Smooth muscle cell (in vitro differentiated cells): ENCODE data around the gene P2RY12. TPM values are rescaled to one million over a fixed set of nuclear protein-coding genes. Genes with fewer than 3 reads are reported as not detected.
A peak's percentile ranks its signal among the peaks of the same experiment; 100 is the strongest.

Experiments used
- DNase-seq: peaks from one replicate; lab custom pipeline; 2025; ENCODE audit not compliant: unreplicated experiment; lab: John Stamatoyannopoulos, UW
- H2AFZ ChIP-seq: fragments of 200-600 bp; sonication (generic); 2 replicates; pipeline ENCODE4 v1.6.0; 2016; ENCODE audit warnings: antibody characterized with exemption, low read depth, mild to moderate bottlenecking
- H3F3A ChIP-seq: fragments of 200-600 bp; sonication (generic); 2 replicates; pipeline ENCODE4 v1.6.0; 2017; ENCODE audit warnings: antibody characterized with exemption, low read depth
- H3K27ac ChIP-seq: fragments of 200-600 bp; sonication (generic); 2 replicates; pipeline ENCODE4 v1.5.1; 2016; ENCODE audit warnings: low read depth, mild to moderate bottlenecking
- H3K27me3 ChIP-seq: fragments of 200-600 bp; sonication (generic); 2 replicates; pipeline ENCODE4 v1.6.1; 2016; ENCODE audit warnings: low read depth, mild to moderate bottlenecking
- H3K36me3 ChIP-seq: fragments of 200-600 bp; sonication (generic); 2 replicates; pipeline ENCODE4 v1.5.1; 2016; ENCODE audit warnings: low read depth
- H3K4me1 ChIP-seq: fragments of 200-600 bp; sonication (generic); 2 replicates; pipeline ENCODE4 v1.5.1; 2016; ENCODE audit warnings: low read depth
- H3K4me2 ChIP-seq: fragments of 200-600 bp; sonication (generic); 2 replicates; pipeline ENCODE4 v1.6.0; 2016; ENCODE audit warnings: mild to moderate bottlenecking
- H3K4me3 ChIP-seq: fragments of 200-600 bp; sonication (generic); 2 replicates; pipeline ENCODE4 v1.5.1; 2016; ENCODE audit warnings: mild to moderate bottlenecking
- H3K79me2 ChIP-seq: fragments of 200-600 bp; sonication (generic); 2 replicates; pipeline ENCODE4 v1.6.0; 2016; ENCODE audit warnings: low read depth, mild to moderate bottlenecking
- H3K9ac ChIP-seq: fragments of 200-600 bp; sonication (generic); 2 replicates; pipeline ENCODE4 v1.6.0; 2016; ENCODE audit warnings: low read depth
- H3K9me3 ChIP-seq: fragments of 200-600 bp; sonication (generic); replicated peaks from 2 replicates; pipeline ENCODE4 v1.5.1; 2016; ENCODE audit warnings: low read depth
- H4K20me1 ChIP-seq: fragments of 200-600 bp; sonication (generic); 2 replicates; pipeline ENCODE4 v1.6.0; 2016; ENCODE audit warnings: low read depth
- WGBS: methylation state at CpG from one replicate; pipeline ENCODE4 v1.1.7; 2016; ENCODE audit warnings: low lambda C conversion rate; 5-methylcytosine and 5-hydroxymethylcytosine counted together
- polyA plus RNA-seq: library from polyadenylated mRNA; unstranded; fragments of >200 nt; fragmentation: Nextera tagmentation; extraction: Ambion mirVana; gene quantifications from 2 replicates; pipeline ENCODE4 v1.2.1, GENCODE V29; 2016
- total RNA-seq: library from RNA; depleted of rRNA; stranded (reverse); fragments of >200 nt; gene quantifications from 2 replicates; pipeline ENCODE4 v1.2.3, GENCODE V29; 2014
- TF ChIP-seq, protein P1 (sequence below): fragments of 200-600 bp; sonication (generic); IDR thresholded peaks from 2 replicates; pipeline ENCODE4 v1.5.1; 2017; ENCODE audit warnings: borderline replicate concordance, mild to moderate bottlenecking, antibody characterized with exemption; ENCODE audit not compliant: insufficient read depth, poor library complexity, severe bottlenecking

Gene P2RY12
- not detected in 2 replicates for total RNA-seq
- polyA plus RNA-seq = not detected in 2 replicates

DNA sequence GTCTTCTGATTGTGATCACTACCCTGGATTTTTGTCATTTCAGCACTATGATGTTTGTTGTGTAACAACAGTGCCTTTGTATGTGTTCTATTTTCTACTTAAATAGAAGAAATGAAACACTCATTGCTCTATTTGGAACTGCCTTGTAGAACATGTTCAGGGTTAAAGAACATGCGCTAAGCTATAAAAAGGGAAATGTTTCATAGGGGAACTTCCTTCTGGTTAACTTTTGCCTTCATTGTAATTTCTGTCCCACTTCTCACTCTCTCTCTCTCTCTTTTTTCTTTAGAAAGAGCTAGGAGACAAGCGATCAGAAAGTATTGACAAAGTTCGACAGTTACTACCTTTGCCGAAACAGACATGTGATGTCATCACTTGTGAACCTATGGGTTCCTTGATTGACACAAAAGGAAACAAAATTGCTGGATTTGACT is at the start of gene P2RY12:
Gene P2RY12 (minus strand): TSS at position 13 of the 434 bp plus-strand sequence. CDS start 45,908 bp downstream, outside the sequence.
- H3K9ac ChIP-seq = no peak within 1 kb of the TSS
- no peak within 1 kb of the TSS for H3K27ac ChIP-seq
- H3K36me3 ChIP-seq = no peaks in the 10 kb centered on the region
- H4K20me1 ChIP-seq = no peaks in the 10 kb centered on the region
- H3K4me2 ChIP-seq = no peak within 1 kb of the TSS
- H3F3A ChIP-seq = no peaks in the 10 kb centered on the region
- H3K27me3 ChIP-seq = no peaks in the 10 kb centered on the region
- H3K9me3 ChIP-seq = no peaks in the 10 kb centered on the region
- 96% methylated on average over 4 of the region's 4 CpGs for WGBS
- H3K79me2 ChIP-seq = no peaks in the 10 kb centered on the region
- no peaks in the 10 kb centered on the region for H3K4me1 ChIP-seq
- no peak within 1 kb of the TSS for H3K4me3 ChIP-seq
- H2AFZ ChIP-seq = no peak within 1 kb of the TSS
- no peak for DNase-seq
- TF ChIP-seq, protein P1, sequence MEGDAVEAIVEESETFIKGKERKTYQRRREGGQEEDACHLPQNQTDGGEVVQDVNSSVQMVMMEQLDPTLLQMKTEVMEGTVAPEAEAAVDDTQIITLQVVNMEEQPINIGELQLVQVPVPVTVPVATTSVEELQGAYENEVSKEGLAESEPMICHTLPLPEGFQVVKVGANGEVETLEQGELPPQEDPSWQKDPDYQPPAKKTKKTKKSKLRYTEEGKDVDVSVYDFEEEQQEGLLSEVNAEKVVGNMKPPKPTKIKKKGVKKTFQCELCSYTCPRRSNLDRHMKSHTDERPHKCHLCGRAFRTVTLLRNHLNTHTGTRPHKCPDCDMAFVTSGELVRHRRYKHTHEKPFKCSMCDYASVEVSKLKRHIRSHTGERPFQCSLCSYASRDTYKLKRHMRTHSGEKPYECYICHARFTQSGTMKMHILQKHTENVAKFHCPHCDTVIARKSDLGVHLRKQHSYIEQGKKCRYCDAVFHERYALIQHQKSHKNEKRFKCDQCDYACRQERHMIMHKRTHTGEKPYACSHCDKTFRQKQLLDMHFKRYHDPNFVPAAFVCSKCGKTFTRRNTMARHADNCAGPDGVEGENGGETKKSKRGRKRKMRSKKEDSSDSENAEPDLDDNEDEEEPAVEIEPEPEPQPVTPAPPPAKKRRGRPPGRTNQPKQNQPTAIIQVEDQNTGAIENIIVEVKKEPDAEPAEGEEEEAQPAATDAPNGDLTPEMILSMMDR = no peak

DNA sequence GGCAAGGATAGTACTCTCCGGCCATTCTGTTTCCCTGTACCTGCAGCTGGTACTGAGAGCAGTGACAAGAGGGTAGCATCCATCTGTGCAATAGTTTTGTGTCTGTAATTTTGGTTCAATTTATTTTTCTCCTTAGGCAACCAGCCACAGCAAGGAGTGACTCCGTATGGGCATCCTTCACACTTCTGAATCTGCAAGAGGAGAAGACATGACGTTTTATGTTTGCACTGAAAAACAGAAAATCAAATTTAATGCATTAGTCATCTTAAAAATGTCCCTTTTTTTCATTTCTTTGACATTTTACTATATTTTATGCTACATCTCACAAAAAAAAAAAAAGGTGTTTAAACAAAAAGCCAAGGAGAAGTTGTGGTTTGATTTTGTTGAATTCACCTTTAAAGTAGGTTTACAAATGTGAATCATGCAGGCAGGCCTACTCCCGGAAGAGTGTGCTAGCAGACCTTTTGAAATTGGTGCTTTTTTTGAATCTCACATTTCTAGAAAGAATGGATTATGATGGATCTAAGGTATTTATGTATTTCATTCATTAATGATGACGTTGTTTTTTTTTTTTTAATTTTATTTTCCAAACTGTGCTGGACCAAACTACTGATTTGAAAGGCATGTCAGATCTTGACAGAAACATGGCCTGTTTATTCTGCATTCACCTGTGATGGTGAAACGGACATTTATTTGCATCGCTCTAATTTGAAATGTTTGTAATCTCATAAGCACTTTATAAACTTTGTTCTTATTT is 48.2 kb upstream of the P2RY12 start:
- Histone ChIP-seq H3K36me3 (no peaks in the 10 kb centered on the region), H3F3A (no peaks in the 10 kb centered on the region), H4K20me1 (no peaks in the 10 kb centered on the region), H3K4me1 (no peaks in the 10 kb centered on the region), H3K9ac (no peak overlapping the region), H2AFZ (no peak overlapping the region), H3K9me3 (no peaks in the 10 kb centered on the region), H3K79me2 (no peaks in the 10 kb centered on the region), H3K4me2 (no peak overlapping the region), H3K4me3 (no peak overlapping the region), H3K27ac (no peak overlapping the region), H3K27me3 (no peaks in the 10 kb centered on the region)
- TF ChIP-seq, protein P1 = no peak
- 96% methylated on average over 7 of the region's 7 CpGs for WGBS
- DNase-seq = no peak

DNA sequence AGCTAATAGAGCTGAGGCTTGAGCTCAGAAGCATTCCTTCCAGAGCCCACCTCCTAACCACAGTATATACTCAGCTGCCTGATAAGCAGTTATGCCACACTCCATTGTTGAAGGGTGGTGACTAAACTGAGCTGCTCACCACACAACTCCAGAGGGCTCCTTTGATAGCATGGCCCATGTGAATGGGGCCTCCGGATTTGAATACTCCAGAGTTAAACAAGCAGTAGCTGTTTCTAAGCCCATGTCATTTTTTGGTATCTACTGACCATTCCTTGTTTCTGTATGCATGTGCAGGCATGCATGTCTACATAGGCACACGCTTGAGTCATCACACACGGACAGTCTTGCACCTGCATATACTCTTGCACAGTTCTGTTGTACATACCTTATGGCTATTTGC is 47.4 kb upstream of the P2RY12 start:
- no peak overlapping the region for H3K4me3 ChIP-seq
- no peaks in the 10 kb centered on the region for H3K27me3 ChIP-seq
- no peaks in the 10 kb centered on the region for H3F3A ChIP-seq
- DNase-seq = no peak
- H3K4me2 ChIP-seq = peak overlapping the region; percentile 14
- no peaks in the 10 kb centered on the region for H3K4me1 ChIP-seq
- no peaks in the 10 kb centered on the region for H3K36me3 ChIP-seq
- no peak overlapping the region for H3K9ac ChIP-seq
- WGBS = 80% methylated on average over 3 of the region's 3 CpGs
- no peaks in the 10 kb centered on the region for H3K79me2 ChIP-seq
- peak overlapping the region; percentile 39 for H3K27ac ChIP-seq
- TF ChIP-seq, protein P1 = no peak
- no peaks in the 10 kb centered on the region for H3K9me3 ChIP-seq
- H2AFZ ChIP-seq = no peak overlapping the region
- no peaks in the 10 kb centered on the region for H4K20me1 ChIP-seq
